Left forelimb (tissue), 1 donor: ENCODE measurements around the gene RPGRIP1L.

ENCODE experiments used
- DNase-seq: peaks from one replicate; pipeline ENCODE4 v3.0.0-alpha.2; 2018; ENCODE audit warnings: low spot score

The RPGRIP1L gene

GRCh38 chr16:53600616-53601015 lies 103.0 kb downstream of the RPGRIP1L start:
- no peak for DNase-seq

DNA sequence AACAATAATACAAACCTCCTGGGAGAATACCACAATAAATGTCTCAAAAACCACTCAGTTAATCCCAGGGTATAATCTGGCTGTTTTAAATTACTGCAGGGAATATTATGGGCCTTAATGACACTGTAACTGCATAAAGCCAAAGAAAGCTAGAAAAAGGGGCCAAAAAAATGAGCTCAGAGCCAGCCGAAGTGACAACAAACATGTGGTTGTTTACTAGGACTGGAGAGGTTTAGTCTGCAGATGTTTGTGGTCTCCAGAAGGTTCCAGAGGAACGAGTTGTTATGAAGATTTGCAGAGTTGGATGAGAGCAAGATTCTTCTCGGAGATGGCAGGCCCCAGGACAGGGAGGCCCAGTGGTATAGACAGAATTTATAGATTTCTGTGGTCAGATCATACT lies 103.5 kb downstream of the RPGRIP1L start:
- no peak for DNase-seq

DNA sequence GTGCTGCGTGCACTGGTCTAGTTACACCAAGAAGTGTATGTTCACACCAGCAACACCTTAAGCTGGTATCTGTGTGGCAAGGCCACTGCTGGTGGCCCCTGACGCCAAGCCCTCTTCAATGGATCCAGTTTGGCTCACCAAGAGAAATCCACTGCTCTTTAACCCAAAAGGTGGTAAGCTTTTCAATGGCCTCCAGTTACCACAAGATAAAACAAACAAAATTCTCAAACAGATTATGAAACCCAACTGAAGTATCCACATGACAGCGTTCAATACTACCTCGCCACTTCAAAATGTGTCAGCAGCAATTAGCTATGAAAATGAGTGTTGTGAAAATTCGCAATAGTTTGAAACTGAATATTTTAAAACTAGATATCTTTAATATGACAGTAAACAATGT lies 104.1 kb downstream of the RPGRIP1L start:
- DNase-seq = no peak

DNA sequence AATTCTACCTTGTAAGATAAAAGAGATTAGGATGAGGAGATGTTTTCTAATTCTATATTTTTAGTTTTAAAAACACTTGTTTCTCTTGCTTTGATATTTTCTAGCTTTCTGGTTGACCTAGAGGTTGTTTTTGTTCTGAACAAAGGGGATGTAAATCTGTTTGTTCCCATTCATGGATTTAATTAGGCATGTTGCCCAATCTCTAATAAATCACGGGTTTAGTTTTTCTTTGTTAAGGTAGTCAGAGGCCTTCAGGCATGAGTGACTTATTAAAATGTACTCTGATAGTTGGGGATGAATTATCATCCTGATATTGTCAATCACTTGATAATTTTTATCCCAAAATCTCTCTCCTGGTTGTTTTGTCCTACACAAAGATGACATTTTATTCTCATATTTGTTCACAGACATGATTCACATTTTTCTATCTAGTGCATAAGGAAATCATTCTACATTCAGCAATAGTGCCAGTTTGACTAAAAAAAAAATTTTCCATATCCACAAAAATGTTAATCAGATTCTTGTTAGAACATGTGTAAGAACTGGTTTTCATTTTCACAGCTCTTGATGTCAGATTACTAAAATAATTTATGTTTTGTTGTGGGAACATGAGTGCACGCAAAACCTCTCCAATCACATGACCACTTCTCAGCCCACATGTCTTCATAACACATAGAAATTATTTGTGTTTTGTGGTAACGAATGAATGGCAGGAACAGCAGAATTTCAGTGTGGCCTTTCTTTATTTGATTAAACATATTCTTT lies 105.0 kb downstream of the RPGRIP1L start:
- DNase-seq = no peak

DNA sequence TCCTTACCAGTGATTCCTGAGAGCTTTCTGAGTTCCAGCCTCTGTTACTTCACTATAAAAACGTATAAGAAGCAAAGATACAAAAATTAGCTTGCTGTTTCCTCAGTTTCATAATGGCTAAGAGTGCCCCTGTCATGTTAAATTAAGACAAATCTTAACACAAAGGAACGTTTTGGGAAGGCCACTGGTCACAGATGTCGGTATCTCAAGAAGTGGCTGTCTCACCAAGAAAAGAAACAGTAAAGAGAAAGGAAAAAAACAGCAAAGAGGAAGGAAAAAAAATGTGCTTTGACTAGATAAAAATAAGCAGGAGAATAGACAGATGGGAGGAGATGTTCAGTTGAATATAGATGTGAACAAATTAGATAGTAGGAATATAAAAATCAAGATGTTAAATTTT lies 105.9 kb downstream of the RPGRIP1L start:
- DNase-seq = no peak

- no peak for DNase-seq
Measured at GRCh38 chr16:53588081-53588648, 115.5 kb downstream of the RPGRIP1L start.

DNA sequence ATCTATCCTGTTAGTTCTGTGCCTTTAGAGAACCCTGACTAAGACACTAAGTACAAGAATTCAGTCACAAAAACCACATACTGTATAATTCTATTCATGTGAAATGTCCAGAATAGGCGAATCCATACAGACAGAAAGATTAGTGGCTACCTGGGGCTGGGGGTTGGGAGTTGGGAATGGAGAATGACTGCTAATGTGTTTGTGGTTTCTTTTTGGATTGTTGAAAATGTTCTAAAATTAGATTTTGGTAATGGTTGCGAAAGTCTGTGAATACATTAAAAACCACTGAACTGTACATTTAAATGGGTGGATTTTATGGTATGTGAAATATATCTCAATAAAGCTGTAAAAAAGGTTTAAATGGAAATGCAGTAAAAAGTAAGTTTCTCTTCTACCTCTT lies 120.3 kb downstream of the RPGRIP1L start:
- no peak for DNase-seq

DNA sequence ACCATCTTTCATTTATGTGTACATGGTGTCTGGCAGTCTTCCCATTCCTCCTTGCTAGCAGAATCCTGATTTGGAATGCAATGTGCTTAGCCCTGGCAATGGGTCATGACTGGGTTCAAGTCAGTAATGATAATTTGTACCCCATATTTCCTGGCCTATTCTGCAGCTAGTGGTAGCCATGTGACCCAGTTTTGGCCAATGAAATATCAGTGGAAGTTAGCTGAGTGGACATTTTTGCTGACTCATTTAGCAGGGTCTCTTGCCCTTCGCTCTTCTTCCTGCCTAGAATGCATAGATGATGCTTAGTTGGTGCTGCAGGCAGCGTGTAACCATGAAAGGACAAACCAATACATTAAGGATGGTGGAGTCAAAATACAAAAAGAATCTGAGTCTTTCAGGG lies 121.9 kb downstream of the RPGRIP1L start:
- DNase-seq = no peak

DNA sequence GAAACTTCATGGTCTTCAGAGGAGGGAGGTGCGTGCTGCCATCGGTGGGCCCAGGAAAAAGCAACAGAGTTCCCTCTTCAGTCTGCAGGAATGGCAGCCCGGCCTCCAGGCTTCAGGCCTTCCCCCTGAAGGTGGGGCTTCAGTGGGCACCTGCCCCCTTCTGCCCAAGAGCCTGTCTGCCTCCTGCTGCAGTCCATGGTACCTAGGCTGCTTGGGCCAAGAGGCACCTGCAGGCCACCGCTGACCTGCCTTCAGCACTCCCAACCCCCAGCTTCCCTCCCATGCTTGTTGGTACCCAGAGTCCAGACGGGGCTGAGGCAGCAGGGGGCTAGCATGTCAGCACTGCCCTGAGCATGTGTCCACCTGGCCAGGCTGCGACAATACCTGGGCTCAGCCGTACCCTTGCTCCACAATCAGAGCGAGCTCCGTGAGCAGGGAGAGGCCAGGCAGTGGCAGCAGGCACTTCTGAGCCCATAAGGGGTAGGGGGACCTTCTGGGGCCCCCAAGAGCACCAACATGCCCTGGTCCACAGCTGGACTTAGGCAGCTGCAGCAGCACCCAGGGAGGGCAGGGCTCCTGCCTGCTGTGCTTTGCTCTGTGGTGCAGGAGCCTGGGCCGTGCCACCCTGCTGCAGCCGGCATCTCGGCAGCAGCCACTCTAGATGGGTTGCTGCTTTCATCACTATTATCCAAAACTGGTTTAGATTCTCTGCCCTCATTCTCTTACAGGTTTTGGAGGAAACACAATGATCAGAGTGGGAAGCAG lies 123.4 kb downstream of the RPGRIP1L start:
- no peak for DNase-seq

GRCh38 chr16:53576904-53577303 lies 126.8 kb downstream of the RPGRIP1L start:
- no peak for DNase-seq

GRCh38 chr16:53576210-53576609 lies 127.4 kb downstream of the RPGRIP1L start:
- no peak for DNase-seq

DNA sequence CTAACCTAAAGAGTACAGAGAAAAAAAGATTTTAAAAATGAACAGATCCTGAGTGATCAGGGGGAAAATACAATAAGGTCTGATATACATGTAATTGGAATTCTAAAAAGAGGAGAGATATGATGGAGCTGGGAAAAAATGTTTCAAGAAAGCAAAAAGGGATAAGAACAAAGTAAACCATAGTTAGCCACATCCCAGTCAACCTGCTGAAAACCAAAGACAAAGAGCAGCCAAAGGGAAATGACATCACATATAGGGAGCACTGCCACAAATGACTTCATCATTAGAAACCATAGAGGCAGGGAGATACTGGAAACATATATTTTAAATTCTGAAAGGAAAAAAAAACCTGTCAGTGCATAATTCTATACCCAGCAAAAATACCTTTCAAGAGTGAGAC lies 131.9 kb downstream of the RPGRIP1L start:
- no peak for DNase-seq

- no peak for DNase-seq
Measured at GRCh38 chr16:53566552-53567245, 137.0 kb downstream of the RPGRIP1L start.

DNA sequence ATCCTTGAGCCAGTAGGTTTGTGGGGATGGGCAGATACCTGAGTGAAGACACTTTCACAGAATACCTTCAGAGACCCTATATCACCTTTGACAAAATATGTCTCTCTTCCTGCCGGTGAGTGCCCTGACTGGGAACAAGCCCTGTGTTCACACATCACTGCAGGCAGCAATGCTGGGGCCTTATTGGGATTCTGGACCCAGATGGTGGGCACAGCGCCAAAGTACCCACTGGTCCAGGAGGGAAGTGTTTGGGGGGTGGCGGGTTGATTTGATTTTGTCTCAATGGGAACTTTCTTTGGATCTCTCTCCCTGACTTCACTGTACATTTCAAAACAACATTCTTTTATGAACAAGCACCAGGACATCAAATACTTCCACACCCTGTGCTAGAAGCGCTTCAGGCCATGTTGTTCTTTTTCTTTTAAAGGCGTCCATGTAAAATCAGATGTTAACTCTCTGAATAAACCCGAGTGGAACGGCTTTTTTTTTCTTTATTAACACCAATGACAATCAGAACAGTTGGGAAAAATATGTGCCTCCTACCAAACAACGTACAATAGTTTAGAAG lies 138.3 kb downstream of the RPGRIP1L start:
- DNase-seq = no peak

DNA sequence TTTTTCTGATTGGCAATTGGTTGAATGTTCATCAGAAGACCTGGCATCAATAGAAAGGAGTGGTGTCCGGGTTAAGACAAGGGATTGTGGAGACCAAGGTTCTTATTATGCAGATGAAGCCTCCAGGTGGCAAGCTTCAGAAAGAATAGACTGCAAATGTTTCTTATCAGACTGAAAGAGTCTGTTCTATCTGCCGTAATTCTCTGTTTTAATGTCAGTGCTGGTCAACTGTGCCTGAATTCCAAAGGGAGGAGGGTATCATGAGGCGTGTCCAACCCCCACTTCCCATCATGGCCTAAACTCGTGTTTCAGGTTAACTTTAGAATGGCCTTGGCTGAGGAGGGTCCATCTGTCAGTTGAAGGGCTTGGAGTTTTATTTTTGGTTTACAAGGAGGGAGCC lies 140.2 kb downstream of the RPGRIP1L start:
- no peak for DNase-seq

DNA sequence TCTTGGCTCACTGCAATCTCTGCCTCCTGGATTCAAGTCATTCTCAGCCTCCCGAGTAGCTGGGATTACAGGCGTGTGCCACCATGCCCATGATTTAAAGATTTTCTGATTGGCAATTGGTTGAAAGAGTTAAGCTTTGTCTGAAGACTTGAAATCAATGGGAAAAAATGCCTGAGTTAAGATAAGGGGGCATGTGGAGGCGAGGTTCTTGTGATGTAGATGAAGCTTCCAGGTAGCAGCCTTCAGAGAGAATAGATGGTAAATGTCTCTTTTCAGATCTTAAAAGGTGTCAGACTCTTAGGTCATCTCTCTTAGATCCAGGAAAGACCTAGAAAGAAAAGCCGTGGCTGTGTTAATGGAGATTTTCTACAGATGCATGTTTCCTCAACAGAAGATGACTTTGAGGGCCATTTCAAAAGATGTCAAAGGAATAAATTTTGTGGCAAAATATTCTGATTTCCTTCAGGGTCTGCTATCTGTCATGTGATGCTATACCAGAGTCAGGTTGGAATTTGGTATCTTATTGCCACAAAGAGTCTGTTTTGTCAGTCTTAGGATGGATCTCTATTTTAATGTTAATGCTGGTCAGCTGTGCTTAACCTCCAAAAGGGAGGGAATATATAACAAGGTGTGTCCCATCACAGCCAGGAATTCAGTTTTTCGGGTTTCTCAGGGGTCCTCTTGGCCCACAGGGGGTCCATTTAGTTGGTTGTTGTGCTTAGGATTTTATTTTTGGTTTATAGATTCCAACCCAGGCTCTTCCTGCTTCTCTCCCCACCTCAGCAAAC lies 142.4 kb downstream of the RPGRIP1L start:
- DNase-seq = no peak

- DNase-seq = no peak
Measured at GRCh38 chr16:53559270-53559951, 144.2 kb downstream of the RPGRIP1L start.

GRCh38 chr16:53558710-53559109 lies 144.9 kb downstream of the RPGRIP1L start:
- DNase-seq = peak; percentile 81

- no peak for DNase-seq
Measured at GRCh38 chr16:53556521-53556920, 147.1 kb downstream of the RPGRIP1L start.

- DNase-seq = peak; percentile 82
Measured at GRCh38 chr16:53549970-53550690, 153.5 kb downstream of the RPGRIP1L start.
